Pons (tissue), 1 donor: ENCODE data around the gene SLC6A6.

Experiments used
- DNase-seq: peaks from one replicate; pipeline ENCODE4 v3.0.0-alpha.2; 2016; ENCODE audit warnings: low spot score

The SLC6A6 gene

GRCh38 chr3:14487821-14488220 lies 85.4 kb downstream of the SLC6A6 start:
- DNase-seq = no peak

GRCh38 chr3:14488286-14489041 lies 86.1 kb downstream of the SLC6A6 start:
- no peak for DNase-seq

GRCh38 chr3:14489641-14490040 lies 87.2 kb downstream of the SLC6A6 start:
- no peak for DNase-seq

GRCh38 chr3:14490255-14490654 lies 87.8 kb downstream of the SLC6A6 start:
- no peak for DNase-seq

- DNase-seq = no peak
Observed at GRCh38 chr3:14490831-14491230, 88.4 kb downstream of the SLC6A6 start.

- DNase-seq = no peak
Observed at GRCh38 chr3:14491396-14492190, 89.2 kb downstream of the SLC6A6 start.

GRCh38 chr3:14492948-14493881 lies 90.8 kb downstream of the SLC6A6 start:
- DNase-seq = no peak

- no peak for DNase-seq
Observed at GRCh38 chr3:14494279-14494972, 92.0 kb downstream of the SLC6A6 start.

GRCh38 chr3:14494973-14495300 lies 92.5 kb downstream of the SLC6A6 start:
- DNase-seq = no peak

GRCh38 chr3:14496351-14496750 lies 93.9 kb downstream of the SLC6A6 start:
- no peak for DNase-seq

GRCh38 chr3:14497321-14497720 lies 94.9 kb downstream of the SLC6A6 start:
- DNase-seq = no peak

- DNase-seq = no peak
Observed at GRCh38 chr3:14502472-14502871, 100.1 kb downstream of the SLC6A6 start.

GRCh38 chr3:14503033-14503705 lies 100.8 kb downstream of the SLC6A6 start:
- no peak for DNase-seq

GRCh38 chr3:14503706-14504065 lies 101.3 kb downstream of the SLC6A6 start:
- no peak for DNase-seq

- no peak for DNase-seq
Observed at GRCh38 chr3:14505001-14505802, 102.8 kb downstream of the SLC6A6 start.

GRCh38 chr3:14505803-14506500 lies 103.5 kb downstream of the SLC6A6 start:
- DNase-seq = no peak

GRCh38 chr3:14506626-14507304 lies 104.4 kb downstream of the SLC6A6 start:
- DNase-seq = no peak

GRCh38 chr3:14507305-14507741 lies 104.9 kb downstream of the SLC6A6 start:
- no peak for DNase-seq
